Activated B cell treated with CpG ODN at 0.5 μM for 24 hours (primary cell): Measurements from ENCODE around the gene TP53I11. TPM values are rescaled to one million over a fixed set of nuclear protein-coding genes. Genes with fewer than 3 reads are reported as not detected.

Source experiments
- ATAC-seq: fragments of 200-7000 bp; cut with Tn5 transposase; one replicate; pipeline ENCODE4 v1.10.0; 2021; ENCODE audit warnings: low read depth, mild to moderate bottlenecking, moderate library complexity
- CTCF ChIA-PET: fragments of 350-600 bp; sonication (Branson Sonifier 250); formaldehyde crosslinking; loops from one replicate; lab custom pipeline; 2021; ENCODE audit warnings: antibody characterized with exemption; lab: Charles Lee
- POLR2A ChIA-PET: fragments of 350-600 bp; sonication (Branson Sonifier 250); formaldehyde crosslinking; loops from one replicate; lab custom pipeline; 2021; ENCODE audit warnings: antibody characterized with exemption; lab: Charles Lee
- DNase-seq: peaks from one replicate; pipeline ENCODE4 v3.0.0; 2022
- H3K27ac Mint-ChIP-seq: one replicate; pipeline ENCODE4 v1.8.0; 2020; ENCODE audit warnings: mixed read lengths
- H3K27me3 Mint-ChIP-seq: one replicate; pipeline ENCODE4 v1.8.0; 2021; ENCODE audit warnings: mixed read lengths
- H3K36me3 Mint-ChIP-seq: one replicate; pipeline ENCODE4 v1.8.0; 2021; ENCODE audit warnings: low read depth, mixed read lengths
- H3K4me1 Mint-ChIP-seq: one replicate; pipeline ENCODE4 v1.8.0; 2021; ENCODE audit warnings: mixed read lengths
- H3K4me3 Mint-ChIP-seq: one replicate; pipeline ENCODE4 v1.8.0; 2020; ENCODE audit warnings: mild to moderate bottlenecking, mixed read lengths
- H3K9me3 Mint-ChIP-seq: one replicate; pipeline ENCODE4 v1.8.0; 2020; ENCODE audit warnings: mixed read lengths
- CTCF ChIP-seq: fragments of 200-600 bp; IDR thresholded peaks from one replicate; pipeline ENCODE4 v1.8.0; 2022; ENCODE audit warnings: antibody characterized with exemption, mild to moderate bottlenecking
- intact Hi-C: fragments of 100-400 bp; cut with micrococcal nuclease; formaldehyde crosslinking; loops from one replicate; pipeline ENCODE4 v1.15.1; 2024
- total RNA-seq: library from RNA; stranded (reverse); gene quantifications from 2 replicates; pipeline ENCODE4 v1.2.3, GENCODE V29; 2022

The TP53I11 gene
- total RNA-seq, 1 donor from 2014 or later = 175 TPM

GRCh38 chr11:44964526-44965209, 14.0 kb upstream of the TP53I11 start:
- DNase-seq (no peak), ATAC-seq (no peak)
- H3K9me3 Mint-ChIP-seq = no peaks in the 10 kb centered on the region
- intact Hi-C loops = no loop called here
- POLR2A ChIA-PET = interaction anchor here (0.9 kb wide), 1 partner anchor 23 kb away, joined by 3 read pairs; no protein-coding TSS in a partner anchor
- H3K4me1 Mint-ChIP-seq = peaks cover 2% of the 10 kb centered on the region
- no peak overlapping the region for H3K4me3 Mint-ChIP-seq
- no peak overlapping the region for H3K27ac Mint-ChIP-seq
- CTCF ChIA-PET = interaction anchor here (0.9 to 1.6 kb wide), 4 partner anchors 13 to 38 kb away, joined by 3 to 4 read pairs (median 4); no protein-coding TSS in a partner anchor
- no peak for TF ChIP-seq CTCF
- H3K27me3 Mint-ChIP-seq = no peaks in the 10 kb centered on the region
- no peaks in the 10 kb centered on the region for H3K36me3 Mint-ChIP-seq

- intact Hi-C loops = no loop called here
- Mint-ChIP-seq H3K9me3 (no peaks in the 10 kb centered on the region), H3K4me3 (no peak overlapping the region), H3K4me1 (peaks cover 2% of the 10 kb centered on the region), H3K36me3 (no peaks in the 10 kb centered on the region), H3K27ac (no peak overlapping the region), H3K27me3 (no peaks in the 10 kb centered on the region)
- CTCF ChIA-PET = interaction anchor here (0.9 to 1.6 kb wide), 4 partner anchors 14 to 37 kb away, joined by 3 to 4 read pairs (median 4); no protein-coding TSS in a partner anchor
- DNase-seq = no peak
- no peak for ATAC-seq
- TF ChIP-seq CTCF = no peak
- POLR2A ChIA-PET = interaction anchor here (0.9 kb wide), 1 partner anchor 22 kb away, joined by 3 read pairs; no protein-coding TSS in a partner anchor
Observed at GRCh38 chr11:44963948-44964347, 13.3 kb upstream of the TP53I11 start.

- H3K36me3 Mint-ChIP-seq = no peaks in the 10 kb centered on the region
- H3K27me3 Mint-ChIP-seq = no peaks in the 10 kb centered on the region
- CTCF ChIA-PET = no interaction called here
- intact Hi-C loops = no loop called here
- peaks cover 2% of the 10 kb centered on the region for H3K4me1 Mint-ChIP-seq
- DNase-seq (no peak), ATAC-seq (no peak)
- no peak for TF ChIP-seq CTCF
- no peak overlapping the region for H3K27ac Mint-ChIP-seq
- POLR2A ChIA-PET = interaction anchor here (0.7 kb wide), 1 partner anchor 358 kb away, joined by 3 read pairs; no protein-coding TSS in a partner anchor
- no peaks in the 10 kb centered on the region for H3K9me3 Mint-ChIP-seq
- H3K4me3 Mint-ChIP-seq = no peak overlapping the region
Observed at GRCh38 chr11:44963136-44963535, 12.5 kb upstream of the TP53I11 start.

GRCh38 chr11:44962464-44962863, 11.8 kb upstream of the TP53I11 start:
- ChIA-PET CTCF (no interaction called here), POLR2A (no interaction called here)
- DNase-seq (no peak), ATAC-seq (no peak)
- peaks cover 2% of the 10 kb centered on the region for H3K4me1 Mint-ChIP-seq
- no peaks in the 10 kb centered on the region for H3K36me3 Mint-ChIP-seq
- no peaks in the 10 kb centered on the region for H3K27me3 Mint-ChIP-seq
- TF ChIP-seq CTCF = no peak
- no peaks in the 10 kb centered on the region for H3K9me3 Mint-ChIP-seq
- intact Hi-C loops = no loop called here
- H3K4me3 Mint-ChIP-seq = no peak overlapping the region
- H3K27ac Mint-ChIP-seq = no peak overlapping the region

GRCh38 chr11:44960200-44960845, 9.6 kb upstream of the TP53I11 start:
- Mint-ChIP-seq H3K4me1 (peaks cover 2% of the 10 kb centered on the region), H3K9me3 (no peaks in the 10 kb centered on the region), H3K36me3 (no peaks in the 10 kb centered on the region), H3K4me3 (no peak overlapping the region), H3K27ac (no peak overlapping the region), H3K27me3 (no peaks in the 10 kb centered on the region)
- TF ChIP-seq CTCF = no peak
- ATAC-seq = no peak
- CTCF ChIA-PET = interaction anchor here (1.7 kb wide), 1 partner anchor 150 kb away, joined by 4 read pairs; no protein-coding TSS in a partner anchor
- DNase-seq = no peak
- intact Hi-C loops = no loop called here
- POLR2A ChIA-PET = interaction anchor here (0.7 to 1.0 kb wide), 3 partner anchors 51 to 142 kb away, joined by 3 to 5 read pairs (median 4); no protein-coding TSS in a partner anchor
